SK-N-SH (cell line): Measurements from ENCODE around the gene RILPL1. TPM values are rescaled to one million over a fixed set of nuclear protein-coding genes. Genes with fewer than 3 reads are reported as not detected.

Source experiments
- CTCF ChIA-PET: fragments of 300-600, 350-600 bp; formaldehyde crosslinking; extraction: SDS; loops from one replicate; lab custom pipeline; 2021; lab: Yijun Ruan, JAX
- POLR2A ChIA-PET: fragments of 350-600 bp; sonication (Branson Sonifier 250); formaldehyde crosslinking; extraction: SDS; loops from one replicate; lab custom pipeline; 2020; ENCODE audit warnings: antibody characterized with exemption, inconsistent platforms; lab: Yijun Ruan, JAX
- DNase-seq: peaks from one replicate; pipeline ENCODE4 v3.0.0; 2012
- H2AFZ ChIP-seq: fragments of 200-600 bp; sonication (generic); 2 replicates; pipeline ENCODE4 v1.8.1; 2016; ENCODE audit warnings: antibody characterized with exemption, mild to moderate bottlenecking, low read depth
- H3F3A ChIP-seq: fragments of 200-600 bp; sonication (generic); replicated peaks from 2 replicates; pipeline ENCODE3; 2016; ENCODE audit warnings: antibody characterized with exemption, mild to moderate bottlenecking; ENCODE audit not compliant: insufficient read depth
- H3K27ac ChIP-seq, 2 experiments: fragments of 200-500 bp in 1 of 2; fragments of 200-600 bp in 1 of 2; sonication (Bioruptor generic) in 1 of 2; sonication (generic), shearing (Covaris generic) in 1 of 2; 2 replicates each; pipeline versions ENCODE4 v1.5.1 to v1.6.1; 2014 to 2016; ENCODE audit warnings: low read depth in 2 of 2, inconsistent platforms in 1 of 2, low read length in 1 of 2, mild to moderate bottlenecking in 1 of 2, mixed read lengths in 1 of 2
- H3K27me3 ChIP-seq: fragments of 200-600 bp; sonication (generic), shearing (Covaris generic); 2 replicates; pipeline ENCODE4 v1.6.1; 2016; ENCODE audit warnings: mixed run types; ENCODE audit not compliant: insufficient read depth
- H3K36me3 ChIP-seq, 2 experiments: fragments of 200-500 bp in 1 of 2; fragments of 200-600 bp in 1 of 2; sonication (Bioruptor generic) in 1 of 2; sonication (generic) in 1 of 2; replicated peaks in 1 of 2; 2 replicates each; pipeline versions ENCODE3 to v1.5.1; 2014 to 2016; ENCODE audit warnings: low read length in 1 of 2, mild to moderate bottlenecking in 1 of 2; ENCODE audit not compliant: insufficient read depth in 2 of 2, control insufficient read depth in 1 of 2
- H3K4me1 ChIP-seq, 2 experiments: fragments of 200-500 bp in 1 of 2; fragments of 200-600 bp in 1 of 2; sonication (Bioruptor generic) in 1 of 2; sonication (generic), shearing (Covaris generic) in 1 of 2; 2 replicates each; pipeline versions ENCODE4 v1.5.1 to v1.6.1; 2014 to 2016; ENCODE audit warnings: low read depth in 1 of 2, low read length in 1 of 2, mixed run types in 1 of 2; ENCODE audit not compliant: insufficient read depth in 2 of 2, control insufficient read depth in 1 of 2
- H3K4me2 ChIP-seq: fragments of 200-600 bp; sonication (generic), shearing (Covaris generic); 2 replicates; pipeline ENCODE4 v1.6.1; 2017; ENCODE audit warnings: mixed run types
- H3K4me3 ChIP-seq, 2 experiments: fragments of 200-500 bp in 1 of 2; fragments of 200-600 bp in 1 of 2; sonication (Bioruptor generic) in 1 of 2; sonication (generic), shearing (Covaris generic) in 1 of 2; 2 replicates each; pipeline versions ENCODE4 v1.5.1 to v1.8.1; 2014 to 2016; ENCODE audit warnings: low read depth in 2 of 2, inconsistent platforms in 1 of 2, low read length in 1 of 2, mild to moderate bottlenecking in 1 of 2, mixed read lengths in 1 of 2, moderate library complexity in 1 of 2
- H3K79me2 ChIP-seq: fragments of 200-600 bp; sonication (generic); 2 replicates; pipeline ENCODE4 v1.8.1; 2017; ENCODE audit warnings: mild to moderate bottlenecking; ENCODE audit not compliant: insufficient read depth
- H3K9ac ChIP-seq: fragments of 200-600 bp; sonication (generic); 2 replicates; pipeline ENCODE4 v1.6.1; 2017; ENCODE audit warnings: mixed run types
- H3K9me2 ChIP-seq: fragments of 200-600 bp; sonication (generic); 2 replicates; pipeline ENCODE4 v1.6.1; 2017; ENCODE audit warnings: mixed run types
- H3K9me3 ChIP-seq: fragments of 200-600 bp; sonication (generic); 2 replicates; pipeline ENCODE4 v1.6.1; 2017; ENCODE audit warnings: mixed run types, mild to moderate bottlenecking, moderate library complexity
- H4K20me1 ChIP-seq: fragments of 200-600 bp; sonication (generic); 2 replicates; pipeline ENCODE4 v1.6.1; 2017; ENCODE audit warnings: mild to moderate bottlenecking, mixed run types; ENCODE audit not compliant: insufficient read depth
- CTCF ChIP-seq: fragments of 200-600 bp; sonication (generic); IDR thresholded peaks from 2 replicates; pipeline ENCODE4 v1.6.1; 2017; ENCODE audit warnings: antibody characterized with exemption, mild to moderate bottlenecking, moderate library complexity
- EZH2phosphoT487 ChIP-seq: fragments of 200-600 bp; sonication (generic); IDR thresholded peaks from 2 replicates; pipeline ENCODE4 v1.6.1; 2017; ENCODE audit warnings: low read depth, mixed run types, mild to moderate bottlenecking, antibody characterized with exemption, moderate library complexity, borderline replicate concordance
- MAX ChIP-seq: IDR thresholded peaks from 2 replicates; pipeline ENCODE4 v1.4.0; 2012; ENCODE audit warnings: low read depth
- MXI1 ChIP-seq: IDR thresholded peaks from 2 replicates; pipeline ENCODE4 v1.6.1; 2012; ENCODE audit warnings: mild to moderate bottlenecking, low read depth, low read length, improper control_type of control experiment
- NRF1 ChIP-seq: IDR thresholded peaks from 2 replicates; pipeline ENCODE4 v1.6.1; 2012; ENCODE audit warnings: low read depth, mild to moderate bottlenecking, low read length
- POLR2AphosphoS5 ChIP-seq: IDR thresholded peaks from 2 replicates; pipeline ENCODE4 v1.6.1; 2012; ENCODE audit warnings: low read depth, low read length
- RAD21 ChIP-seq: IDR thresholded peaks from 2 replicates; pipeline ENCODE4 v1.6.1; 2012; ENCODE audit warnings: mild to moderate bottlenecking, low read length
- RCOR1 ChIP-seq: fragments of 150-350 bp; IDR thresholded peaks from 2 replicates; pipeline ENCODE4 v1.6.1; 2017; ENCODE audit warnings: antibody characterized with exemption, low read length
- REST ChIP-seq: IDR thresholded peaks from 2 replicates; pipeline ENCODE4 v1.6.1; 2012; ENCODE audit warnings: mild to moderate bottlenecking, low read depth, low read length, moderate library complexity
- RFX5 ChIP-seq: IDR thresholded peaks from 2 replicates; pipeline ENCODE4 v1.6.1; 2012; ENCODE audit warnings: mild to moderate bottlenecking, improper control_type of control experiment, low read length
- SIN3A ChIP-seq: IDR thresholded peaks from 2 replicates; pipeline ENCODE4 v1.6.1; 2012; ENCODE audit warnings: low read depth, mild to moderate bottlenecking, low read length, moderate library complexity, borderline replicate concordance
- TAF1 ChIP-seq: IDR thresholded peaks from 2 replicates; pipeline ENCODE4 v1.6.1; 2012; ENCODE audit warnings: low read depth, mild to moderate bottlenecking, low read length, moderate library complexity, borderline replicate concordance
- TCF12 ChIP-seq: IDR thresholded peaks from 2 replicates; pipeline ENCODE4 v1.4.0; 2012
- WGBS: methylation state at CpG from one replicate; pipeline ENCODE4 v1.1.6; 2017; ENCODE audit warnings: low lambda C conversion rate; 5-methylcytosine and 5-hydroxymethylcytosine counted together
- polyA plus RNA-seq, 3 experiments: library from polyadenylated mRNA; depleted of rRNA; stranded (reverse); fragments of >200 nt; gene quantifications; 2 replicates each; pipeline ENCODE4 v1.2.3, GENCODE V29; 2012

Gene RILPL1
- polyA plus RNA-seq, 1 of the 3 experiments (the other 2 are of a cell fraction): 32.6 TPM

- H3F3A ChIP-seq: no peaks in the 10 kb centered on the region
- peak within 1 kb of the TSS; percentile 98 for H2AFZ ChIP-seq
- WGBS: 10% methylated on average over 52 of the region's 69 CpGs
- H4K20me1 ChIP-seq: no peaks in the 10 kb centered on the region
- H3K4me1 ChIP-seq: peaks cover 0 to 3% of the 10 kb centered on the region in 2 experiments; a peak in 1 of 4 replicates
- CTCF ChIA-PET: interaction anchor here (0.6 to 1.1 kb wide), 2 partner anchors 10 to 1012 kb away, joined by 3 read pairs; no protein-coding TSS in a partner anchor
- POLR2A ChIA-PET: no interaction called here
- H3K9me3 ChIP-seq: no peaks in the 10 kb centered on the region
- no peaks in the 10 kb centered on the region for H3K36me3 ChIP-seq
- H3K4me2 ChIP-seq: peak within 1 kb of the TSS; percentile 93
- peak; percentile 88 for DNase-seq
- H3K9ac ChIP-seq: peak within 1 kb of the TSS; percentile 78
- peak within 1 kb of the TSS; percentile 68 to 91 for H3K4me3 ChIP-seq
- no peaks in the 10 kb centered on the region for H3K27me3 ChIP-seq
- TF ChIP-seq MXI1: peak; percentile 74
- TF ChIP-seq RFX5: no peak
- TF ChIP-seq POLR2AphosphoS5: 0 out of 2 replicates have a peak, but pooled peaks have one; percentile 22
- TF ChIP-seq CTCF: no peak
- no peak for TF ChIP-seq REST
- no peak for TF ChIP-seq RAD21
- no peak for TF ChIP-seq TCF12
- no peak for TF ChIP-seq RCOR1
- TF ChIP-seq MAX: peak; percentile 89
- TF ChIP-seq EZH2phosphoT487: no peak
- peak; percentile 67; the same call in 1 of the 2 replicates for TF ChIP-seq SIN3A
- TF ChIP-seq NRF1: peak; percentile 36; the same call in 1 of the 2 replicates
- TF ChIP-seq TAF1: 0 out of 2 replicates have a peak, but pooled peaks have one; percentile 27
- peaks cover 13% of the 10 kb centered on the region for H3K79me2 ChIP-seq
- peak within 1 kb of the TSS; percentile 30 to 49; a peak in 2 of 4 replicates for H3K27ac ChIP-seq
- H3K9me2 ChIP-seq: no peaks in the 10 kb centered on the region
Measured at GRCh38 chr12:123436017-123436964, 97.2 kb downstream of the RILPL1 start, which contains the start of gene RILPL2. RILPL2 (minus strand) TSS chr12:123436684; CDS start chr12:123436420, 264 bp downstream.
